H1 (cell line): ENCODE results near the gene MYO7B. TPM values are rescaled to one million over a fixed set of nuclear protein-coding genes. Genes with fewer than 3 reads are reported as not detected.

ENCODE experiments used
- CTCF ChIA-PET: fragments of 300-600 bp; sonication (Branson Sonifier 250); formaldehyde crosslinking; loops from one replicate; lab custom pipeline; 2021; ENCODE audit not compliant: partially characterized antibody; lab: Charles Lee
- POLR2A ChIA-PET: fragments of 300-600 bp; sonication (Branson Sonifier 250); formaldehyde crosslinking; loops from one replicate; lab custom pipeline; 2021; ENCODE audit warnings: inconsistent platforms; ENCODE audit not compliant: partially characterized antibody; lab: Charles Lee
- DNase-seq, 2 experiments: peaks; one replicate each; pipeline versions ENCODE4 v3.0.0 to v3.0.0-alpha.2; 2010 to 2022; ENCODE audit warnings: low spot score in 2 of 2, low read depth in 1 of 2, mixed read lengths in 1 of 2
- FAIRE-seq: peaks from 2 replicates; lab custom pipeline; 2011; peaks lifted over from hg19 to GRCh38; lab: Jason Lieb, UNC
- H2AFZ ChIP-seq: 2 replicates; pipeline ENCODE4 v1.8.1; 2012; ENCODE audit warnings: low read length, inconsistent platforms
- H2AK5ac ChIP-seq: 2 replicates; pipeline ENCODE4 v1.6.1; 2013; ENCODE audit warnings: low read depth, low read length
- H2BK120ac ChIP-seq: replicated peaks from 2 replicates; pipeline ENCODE3; 2013; ENCODE audit warnings: low read depth, low read length, inconsistent platforms
- H2BK12ac ChIP-seq: 2 replicates; pipeline ENCODE4 v1.6.1; 2013; ENCODE audit warnings: low read depth, low read length
- H2BK15ac ChIP-seq: 2 replicates; pipeline ENCODE4 v1.6.1; 2013; ENCODE audit warnings: low read length
- H2BK20ac ChIP-seq: 2 replicates; pipeline ENCODE4 v1.6.1; 2013; ENCODE audit warnings: low read length
- H2BK5ac ChIP-seq: 2 replicates; pipeline ENCODE4 v1.6.1; 2013; ENCODE audit warnings: low read depth, low read length
- H3K14ac ChIP-seq: 2 replicates; pipeline ENCODE4 v1.6.1; 2013; ENCODE audit warnings: inconsistent platforms; ENCODE audit not compliant: insufficient read length
- H3K18ac ChIP-seq: 2 replicates; pipeline ENCODE4 v1.6.1; 2013; ENCODE audit warnings: low read length; ENCODE audit errors: extremely low read depth
- H3K23ac ChIP-seq: 2 replicates; pipeline ENCODE4 v1.6.1; 2013; ENCODE audit warnings: inconsistent platforms; ENCODE audit not compliant: insufficient read length
- H3K23me2 ChIP-seq: 2 replicates; pipeline ENCODE4 v1.6.1; 2013; ENCODE audit warnings: low read depth, low read length
- H3K27ac ChIP-seq: 2 replicates; pipeline ENCODE4 v1.6.1; 2011; ENCODE audit warnings: low read depth, low read length, inconsistent platforms
- H3K27me3 ChIP-seq, 4 experiments: replicated peaks in 1 of 4; 1 replicate in 1 of 4; 2 replicates in 3 of 4; pipeline versions ENCODE4 v1.6.1 to v1.8.1; 2011 to 2013; ENCODE audit warnings: low read length in 3 of 4, mild to moderate bottlenecking in 3 of 4, inconsistent platforms in 2 of 4, mixed read lengths in 2 of 4, moderate library complexity in 1 of 4; ENCODE audit not compliant: control insufficient read depth in 3 of 4, insufficient read depth in 3 of 4; ENCODE audit errors: extremely low read depth in 1 of 4
- H3K36me3 ChIP-seq, 4 experiments: 2 replicates each; pipeline versions ENCODE4 v1.6.1 to v1.8.1; 2011 to 2013; ENCODE audit warnings: mild to moderate bottlenecking in 4 of 4, low read length in 3 of 4, moderate library complexity in 2 of 4, control low read depth in 1 of 4, inconsistent platforms in 1 of 4; ENCODE audit not compliant: insufficient read depth in 4 of 4, control insufficient read depth in 2 of 4
- H3K4ac ChIP-seq: replicated peaks from 2 replicates; pipeline ENCODE3; 2013; ENCODE audit warnings: low read length, low read depth, mixed read lengths, inconsistent platforms; ENCODE audit not compliant: insufficient read length
- H3K4me1 ChIP-seq, 4 experiments: replicated peaks in 1 of 4; 1 replicate in 1 of 4; 2 replicates in 3 of 4; pipeline versions ENCODE4 v1.6.1 to v1.8.1; 2011 to 2013; ENCODE audit warnings: low read length in 3 of 4, inconsistent platforms in 2 of 4, mixed read lengths in 1 of 4; ENCODE audit not compliant: insufficient read depth in 4 of 4, control insufficient read depth in 3 of 4
- H3K4me2 ChIP-seq, 2 experiments: 2 replicates each; pipeline versions ENCODE4 v1.6.1 to v1.8.1; 2011 to 2013; ENCODE audit warnings: low read depth in 2 of 2, low read length in 2 of 2, control low read depth in 1 of 2, inconsistent platforms in 1 of 2, mild to moderate bottlenecking in 1 of 2; ENCODE audit not compliant: insufficient read depth in 1 of 2
- H3K4me3 ChIP-seq, 4 experiments: fragments of 200-600, 300-600 bp in 1 of 4; sonication (generic), shearing (Covaris generic), sonication (Bioruptor Twin) in 1 of 4; 2 replicates each; pipeline versions ENCODE4 v1.5.1 to v1.8.1; 2011 to 2016; ENCODE audit warnings: low read length in 4 of 4, low read depth in 3 of 4, control low read depth in 2 of 4, inconsistent platforms in 2 of 4, mild to moderate bottlenecking in 2 of 4, mixed read lengths in 1 of 4, moderate library complexity in 1 of 4; ENCODE audit not compliant: insufficient read depth in 2 of 4; ENCODE audit errors: extremely low read depth in 1 of 4
- H3K56ac ChIP-seq: replicated peaks from 2 replicates; pipeline ENCODE3; 2013; ENCODE audit warnings: low read depth, mild to moderate bottlenecking, mixed read lengths, low read length, inconsistent platforms; ENCODE audit not compliant: insufficient read length
- H3K79me1 ChIP-seq: 2 replicates; pipeline ENCODE4 v1.6.1; 2013; ENCODE audit warnings: low read depth, low read length, control low read depth
- H3K79me2 ChIP-seq, 2 experiments: 2 replicates each; pipeline versions ENCODE4 v1.6.1 to v1.8.1; 2012 to 2013; ENCODE audit warnings: low read length in 2 of 2, mild to moderate bottlenecking in 2 of 2, inconsistent platforms in 1 of 2; ENCODE audit not compliant: insufficient read depth in 2 of 2, control insufficient read depth in 1 of 2
- H3K9ac ChIP-seq, 4 experiments: replicated peaks in 1 of 4; 1 replicate in 1 of 4; 2 replicates in 3 of 4; pipeline versions ENCODE4 v1.6.1 to v1.8.1; 2011 to 2013; ENCODE audit warnings: low read depth in 3 of 4, low read length in 3 of 4, control low read depth in 2 of 4, mild to moderate bottlenecking in 2 of 4, moderate library complexity in 2 of 4, inconsistent platforms in 1 of 4; ENCODE audit errors: extremely low read depth in 1 of 4
- H3K9me3 ChIP-seq, 2 experiments: 2 replicates each; pipeline versions ENCODE4 v1.6.1 to v1.8.1; 2012 to 2013; ENCODE audit warnings: mild to moderate bottlenecking in 2 of 2, moderate library complexity in 2 of 2, control low read depth in 1 of 2, inconsistent platforms in 1 of 2, low read depth in 1 of 2, low read length in 1 of 2, mixed read lengths in 1 of 2; ENCODE audit not compliant: insufficient read depth in 2 of 2
- H4K20me1 ChIP-seq, 2 experiments: replicated peaks in 1 of 2; 2 replicates each; pipeline versions ENCODE3 to v1.8.1; 2011 to 2013; ENCODE audit warnings: inconsistent platforms in 2 of 2, low read length in 2 of 2, mild to moderate bottlenecking in 1 of 2; ENCODE audit not compliant: insufficient read depth in 2 of 2, control insufficient read depth in 1 of 2
- H4K5ac ChIP-seq: 2 replicates; pipeline ENCODE4 v1.6.1; 2013; ENCODE audit warnings: low read length, low read depth, mixed read lengths, inconsistent platforms; ENCODE audit not compliant: insufficient read length
- H4K8ac ChIP-seq: 2 replicates; pipeline ENCODE4 v1.8.0; 2013; ENCODE audit warnings: mild to moderate bottlenecking, moderate library complexity, low read length, inconsistent platforms; ENCODE audit not compliant: insufficient read depth; ENCODE audit errors: extremely low read depth
- H4K91ac ChIP-seq: replicated peaks from 2 replicates; pipeline ENCODE3; 2013; ENCODE audit warnings: low read length, mixed read lengths, inconsistent platforms; ENCODE audit not compliant: insufficient read length
- BACH1 ChIP-seq: IDR thresholded peaks from 2 replicates; pipeline ENCODE4 v1.6.1; 2012; ENCODE audit warnings: low read length, improper control_type of control experiment
- CREB1 ChIP-seq: IDR thresholded peaks from 2 replicates; pipeline ENCODE4 v1.6.1; 2012; ENCODE audit warnings: inconsistent platforms
- CTBP2 ChIP-seq: IDR thresholded peaks from 2 replicates; pipeline ENCODE4 v1.7.0; 2011; ENCODE audit warnings: borderline replicate concordance, mild to moderate bottlenecking, moderate library complexity, mixed read lengths, low read length; ENCODE audit not compliant: insufficient read depth, insufficient read length
- GABPA ChIP-seq: IDR thresholded peaks from 2 replicates; pipeline ENCODE4 v1.6.1; 2011; ENCODE audit warnings: mild to moderate bottlenecking, low read length, moderate library complexity, borderline replicate concordance; ENCODE audit not compliant: insufficient read depth
- JUN ChIP-seq: IDR thresholded peaks from 2 replicates; pipeline ENCODE4 v1.6.1; 2011; ENCODE audit warnings: low read depth, mild to moderate bottlenecking, improper control_type of control experiment, low read length
- KDM1A ChIP-seq: fragments of 200-600, 300-600 bp; sonication (generic); IDR thresholded peaks from 2 replicates; pipeline ENCODE4 v1.7.1; 2016; ENCODE audit warnings: mild to moderate bottlenecking, low read length, borderline replicate concordance
- MAX ChIP-seq: IDR thresholded peaks from 2 replicates; pipeline ENCODE4 v1.6.1; 2012; ENCODE audit warnings: inconsistent platforms
- NRF1 ChIP-seq: IDR thresholded peaks from 2 replicates; pipeline ENCODE4 v1.6.1; 2011; ENCODE audit warnings: mild to moderate bottlenecking, low read depth, low read length, improper control_type of control experiment
- RAD21 ChIP-seq, 2 experiments: IDR thresholded peaks in 1 of 2; conservative IDR thresholded peaks in 1 of 2; 2 replicates each; pipeline ENCODE4 v1.6.1; 2011; ENCODE audit warnings: low read depth in 2 of 2, low read length in 2 of 2, improper control_type of control experiment in 1 of 2, inconsistent platforms in 1 of 2, mild to moderate bottlenecking in 1 of 2, moderate library complexity in 1 of 2
- RNF2 ChIP-seq: fragments of 200-900, 300-1000 bp; sonication (generic); IDR thresholded peaks from 2 replicates; pipeline ENCODE4 v1.7.1; 2016; ENCODE audit warnings: borderline replicate concordance, low read depth, mild to moderate bottlenecking, antibody characterized with exemption, low read length; ENCODE audit not compliant: poor library complexity, severe bottlenecking; ENCODE audit errors: missing control alignments
- WGBS, 2 experiments: shearing (Covaris generic) in 1 of 2; methylation state at CpG; one replicate each; pipeline versions ENCODE4 v1.1.6 to v1.1.7; 2013 to 2015; ENCODE audit warnings: low lambda C conversion rate in 2 of 2, mixed read lengths in 2 of 2, inconsistent platforms in 1 of 2, low coverage in 1 of 2, missing lambda C conversion rate in 1 of 2; ENCODE audit not compliant: insufficient replicate concordance in 2 of 2, insufficient coverage in 1 of 2, insufficient read length in 1 of 2; ENCODE audit errors: extremely low coverage in 1 of 2, missing lambda C conversion rate in 1 of 2; 5-methylcytosine and 5-hydroxymethylcytosine counted together
- polyA plus RNA-seq, 7 experiments: library from polyadenylated mRNA; depleted of rRNA in 3 of 7; stranded (reverse) in 5 of 7; unstranded in 2 of 7; fragments of >200 nt in 5 of 7; fragments of 200-250 nt in 2 of 7; gene quantifications; 1 replicate in 5 of 7; 2 replicates in 1 of 7; 4 replicates in 1 of 7; pipeline versions ENCODE4 v1.2.1 to v1.2.3, GENCODE V29; 2011 to 2013; ENCODE audit warnings: missing spikeins in 2 of 7, mixed read lengths in 2 of 7
- total RNA-seq: library from RNA; stranded (reverse); fragmentation: NEBNext Ultra II Directional; extraction: Animal tissue kit (Norgen Biotek cat#: 25700); gene quantifications from 2 replicates; pipeline ENCODE4 v1.2.1, GENCODE V29; 2021

Gene MYO7B
- total and polyA plus RNA-seq, 2 of the 8 experiments (the other 6 are each of a cell fraction or from before 2014, with no cell fraction given) = not detected

DNA sequence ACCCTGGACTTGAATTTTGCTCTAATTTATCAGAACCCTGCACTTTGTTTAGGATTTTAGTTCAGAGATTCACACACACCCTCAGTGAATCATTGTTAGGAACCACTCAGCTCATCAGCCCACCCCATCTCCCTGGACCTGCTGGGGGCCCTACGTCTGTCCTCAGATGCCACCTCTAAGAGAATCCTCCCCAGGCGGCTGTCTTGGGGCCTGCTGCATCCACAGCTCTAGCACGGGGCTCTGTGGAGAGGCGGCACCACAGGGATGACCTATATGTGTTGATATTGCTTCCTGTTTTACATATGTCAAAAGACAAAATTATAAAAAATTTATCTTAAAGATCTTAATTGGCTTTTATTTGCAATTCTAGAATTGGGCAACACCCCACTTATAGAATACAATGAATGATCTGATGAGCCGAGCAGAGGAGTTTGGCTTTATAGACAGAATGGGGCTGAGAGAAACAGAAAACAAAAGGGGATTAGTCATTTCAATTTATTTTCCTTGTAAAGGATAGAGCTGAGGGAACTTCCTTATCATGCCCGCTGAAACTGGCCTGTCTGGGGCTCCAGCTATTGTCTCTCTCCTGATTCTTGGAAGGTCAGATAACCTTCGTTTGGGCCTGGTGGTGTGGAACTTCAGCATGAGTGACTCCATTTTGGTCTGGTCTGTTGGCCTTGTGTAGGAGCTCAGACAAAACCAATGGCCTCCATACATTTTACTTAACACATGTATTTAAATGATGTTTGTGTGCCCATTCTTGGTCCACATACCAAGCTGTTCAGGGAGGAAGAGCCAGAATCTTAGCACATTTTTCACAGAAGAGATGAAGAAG, 1.4 kb downstream of the MYO7B start:
- no peaks in the 10 kb centered on the region for H3K9me3 ChIP-seq
- no peak overlapping the region for H3K18ac ChIP-seq
- H2AFZ ChIP-seq = no peak overlapping the region
- H4K8ac ChIP-seq = no peak overlapping the region
- FAIRE-seq (no peak), DNase-seq (no peak)
- no peak overlapping the region for H3K9ac ChIP-seq
- H3K27ac ChIP-seq = no peak overlapping the region
- H3K4me1 ChIP-seq = no peaks in the 10 kb centered on the region
- H4K5ac ChIP-seq = no peak overlapping the region
- no peak overlapping the region for H3K4me2 ChIP-seq
- no peak overlapping the region for H3K14ac ChIP-seq
- no peak overlapping the region for H3K56ac ChIP-seq
- H3K23me2 ChIP-seq = no peaks in the 10 kb centered on the region
- H4K91ac ChIP-seq = no peak overlapping the region
- no peak overlapping the region for H2BK12ac ChIP-seq
- H2BK120ac ChIP-seq = no peak overlapping the region
- no peaks in the 10 kb centered on the region for H3K36me3 ChIP-seq
- ChIA-PET POLR2A (interaction anchor here (2.2 kb wide), 1 partner anchor 10 kb away, joined by 7 read pairs; the partner anchor contains the start of gene IWS1), CTCF (interaction anchor here (1.2 to 1.7 kb wide), 3 partner anchors 8 to 55 kb away, joined by 3 to 5 read pairs (median 5); no protein-coding TSS in a partner anchor)
- H3K27me3 ChIP-seq = no peaks in the 10 kb centered on the region; a peak in 2 of 7 replicates
- no peak overlapping the region for H3K4ac ChIP-seq
- H2AK5ac ChIP-seq = no peak overlapping the region
- no peak overlapping the region for H3K23ac ChIP-seq
- no peak overlapping the region for H2BK5ac ChIP-seq
- WGBS, 2 experiments = 95% methylated on average over 7 of the region's 7 CpGs; no CpG with 5 or more reads in 1 of the 2 experiments
- H3K79me2 ChIP-seq = no peaks in the 10 kb centered on the region
- no peak overlapping the region for H2BK20ac ChIP-seq
- H3K4me3 ChIP-seq = no peak overlapping the region
- H2BK15ac ChIP-seq = no peak overlapping the region
- no peaks in the 10 kb centered on the region for H4K20me1 ChIP-seq
- H3K79me1 ChIP-seq = no peaks in the 10 kb centered on the region
- no peak for TF ChIP-seq CREB1
- TF ChIP-seq CTBP2 = no peak
- TF ChIP-seq MAX = no peak
- no peak for TF ChIP-seq GABPA
- TF ChIP-seq KDM1A = no peak
- TF ChIP-seq BACH1 = no peak
- no peak for TF ChIP-seq JUN
- TF ChIP-seq RNF2 = no peak
- no peak for TF ChIP-seq RAD21 (IDR thresholded peaks at IDR 0.05 in 1 of 2, conservative IDR thresholded peaks at IDR 0.05 in 1 of 2; ENCODE audit: low read depth in 2 of 2, low read length in 2 of 2)
- no peak for TF ChIP-seq NRF1
